ENCODE measurements around the gene AQP6.

DNA sequence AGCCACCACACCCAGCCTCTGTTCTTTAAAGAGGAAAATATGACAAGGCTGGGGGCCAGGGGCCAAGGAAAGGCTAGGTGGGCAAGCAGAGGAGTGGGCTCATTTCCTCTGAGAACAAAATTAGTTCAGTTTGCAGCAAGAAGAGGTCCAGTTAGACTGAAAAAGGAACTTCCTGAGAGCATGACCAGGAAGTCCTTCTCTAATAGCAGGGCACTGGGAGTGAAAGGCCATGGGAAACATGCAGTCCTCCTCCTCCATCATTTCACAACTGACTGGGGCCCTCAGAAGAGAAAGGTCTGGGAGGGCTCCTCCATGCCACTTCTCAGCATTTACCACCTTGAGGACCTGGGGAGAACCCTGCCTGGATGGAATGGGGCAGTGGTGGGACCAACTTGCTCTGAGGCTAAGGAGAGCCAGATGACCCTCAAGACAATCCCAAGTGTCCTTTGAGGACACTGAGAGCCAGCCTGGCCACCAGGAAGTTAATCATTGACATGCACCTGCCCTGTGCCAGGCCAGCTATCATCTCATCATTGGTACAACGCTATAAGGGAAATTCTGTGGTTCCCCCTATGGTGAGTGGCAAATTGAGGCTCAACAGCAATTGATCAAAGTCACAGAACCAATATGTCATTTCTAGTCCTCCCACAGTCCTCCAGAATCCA, 20.2 kb upstream of the AQP6 start:
- TF ChIP-seq, protein P1, sequence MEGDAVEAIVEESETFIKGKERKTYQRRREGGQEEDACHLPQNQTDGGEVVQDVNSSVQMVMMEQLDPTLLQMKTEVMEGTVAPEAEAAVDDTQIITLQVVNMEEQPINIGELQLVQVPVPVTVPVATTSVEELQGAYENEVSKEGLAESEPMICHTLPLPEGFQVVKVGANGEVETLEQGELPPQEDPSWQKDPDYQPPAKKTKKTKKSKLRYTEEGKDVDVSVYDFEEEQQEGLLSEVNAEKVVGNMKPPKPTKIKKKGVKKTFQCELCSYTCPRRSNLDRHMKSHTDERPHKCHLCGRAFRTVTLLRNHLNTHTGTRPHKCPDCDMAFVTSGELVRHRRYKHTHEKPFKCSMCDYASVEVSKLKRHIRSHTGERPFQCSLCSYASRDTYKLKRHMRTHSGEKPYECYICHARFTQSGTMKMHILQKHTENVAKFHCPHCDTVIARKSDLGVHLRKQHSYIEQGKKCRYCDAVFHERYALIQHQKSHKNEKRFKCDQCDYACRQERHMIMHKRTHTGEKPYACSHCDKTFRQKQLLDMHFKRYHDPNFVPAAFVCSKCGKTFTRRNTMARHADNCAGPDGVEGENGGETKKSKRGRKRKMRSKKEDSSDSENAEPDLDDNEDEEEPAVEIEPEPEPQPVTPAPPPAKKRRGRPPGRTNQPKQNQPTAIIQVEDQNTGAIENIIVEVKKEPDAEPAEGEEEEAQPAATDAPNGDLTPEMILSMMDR (IDR thresholded peaks at IDR 0.05), result no peak
- TF ChIP-seq POLR2AphosphoS5 (IDR thresholded peaks at IDR 0.05), result no peak
- TF ChIP-seq POLR2A (IDR thresholded peaks at IDR 0.05), result no peak
- no peak for TF ChIP-seq EP300 (IDR thresholded peaks at IDR 0.05)

Measured in stomach (tissue), 4 donors.